Stimulated activated naive CD8-positive, alpha-beta T cell treated with anti-CD3 and anti-CD28 coated beads, Interleukin-15, amount 100 ng/mL, for 72 hours (primary cell): ENCODE results near the gene LSMEM2.
"Not testable (repeated sequence)": the region's sequence is repeated elsewhere in the genome, so short reads cannot be mapped to it uniquely, and the experiment has no call there.

ENCODE experiments used
- ATAC-seq: fragments of 150-1000 bp; cut with Tn5 transposase; 2 replicates; pipeline ENCODE4 v1.10.0; 2021; ENCODE audit warnings: mild to moderate bottlenecking, moderate library complexity
- DNase-seq, 2 donors: peaks; one replicate each; pipeline ENCODE4 v3.0.0; 2021 to 2022
- H3K27ac Mint-ChIP-seq, 2 donors: one replicate each; pipeline ENCODE4 v1.8.0; 2022; ENCODE audit warnings: mild to moderate bottlenecking in 2 of 2, mixed read lengths in 2 of 2, moderate library complexity in 2 of 2
- H3K27me3 Mint-ChIP-seq: one replicate; pipeline ENCODE4 v1.8.0; 2022; ENCODE audit warnings: mixed read lengths
- H3K4me1 Mint-ChIP-seq: one replicate; pipeline ENCODE4 v1.8.0; 2022; ENCODE audit warnings: mild to moderate bottlenecking, mixed read lengths
- H3K4me3 Mint-ChIP-seq, 2 donors: one replicate each; pipeline ENCODE4 v1.8.0; 2022; ENCODE audit warnings: mild to moderate bottlenecking in 2 of 2, mixed read lengths in 2 of 2, moderate library complexity in 1 of 2
- H3K9me3 Mint-ChIP-seq, 2 donors: one replicate each; pipeline ENCODE4 v1.8.0; 2022; ENCODE audit warnings: mixed read lengths in 2 of 2

Gene LSMEM2

DNA sequence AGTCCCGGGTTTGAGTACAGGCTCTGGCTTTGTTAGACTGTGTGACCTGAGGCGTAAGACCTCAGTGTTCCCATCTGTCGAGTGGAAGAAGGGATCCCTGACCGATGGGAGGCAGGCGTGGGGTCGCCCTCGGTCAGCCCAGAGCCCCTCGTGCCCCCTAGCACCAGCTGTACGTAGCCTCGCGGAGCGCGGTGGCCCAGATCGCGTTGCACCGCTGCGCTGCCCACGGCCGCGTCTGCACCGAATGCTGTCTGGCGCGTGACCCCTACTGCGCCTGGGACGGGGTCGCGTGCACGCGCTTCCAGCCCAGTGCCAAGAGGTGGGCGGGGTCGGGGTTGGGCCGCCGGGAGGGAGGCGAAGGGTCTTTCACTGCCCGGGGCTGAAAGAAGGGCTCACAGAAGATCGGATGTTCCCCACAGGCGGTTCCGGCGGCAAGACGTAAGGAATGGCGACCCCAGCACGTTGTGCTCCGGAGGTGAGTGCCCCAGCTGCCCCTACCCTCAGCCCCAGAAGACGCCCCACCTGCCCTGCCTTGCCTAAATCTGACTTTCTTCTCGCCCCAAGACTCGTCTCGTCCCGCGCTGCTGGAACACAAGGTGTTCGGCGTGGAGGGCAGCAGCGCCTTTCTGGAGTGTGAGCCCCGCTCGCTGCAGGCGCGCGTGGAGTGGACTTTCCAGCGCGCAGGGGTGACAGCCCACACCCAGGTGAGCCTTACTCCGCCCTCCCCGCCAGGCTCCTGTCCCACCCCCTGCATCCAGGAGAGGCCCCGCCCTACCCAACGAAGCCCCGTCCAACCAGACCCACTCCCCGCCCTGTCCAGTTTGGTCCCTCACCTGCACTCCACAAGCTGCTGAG is 3.5 kb upstream of the LSMEM2 start:
- DNase-seq (no peak), ATAC-seq (no peak)
- Mint-ChIP-seq H3K27me3 (peaks cover 70% of the 10 kb centered on the region), H3K9me3 (no peaks in the 10 kb centered on the region), H3K27ac (no peak overlapping the region), H3K4me1 (peaks cover 50% of the 10 kb centered on the region), H3K4me3 (peak overlapping the region; percentile 29 to 84)

DNA sequence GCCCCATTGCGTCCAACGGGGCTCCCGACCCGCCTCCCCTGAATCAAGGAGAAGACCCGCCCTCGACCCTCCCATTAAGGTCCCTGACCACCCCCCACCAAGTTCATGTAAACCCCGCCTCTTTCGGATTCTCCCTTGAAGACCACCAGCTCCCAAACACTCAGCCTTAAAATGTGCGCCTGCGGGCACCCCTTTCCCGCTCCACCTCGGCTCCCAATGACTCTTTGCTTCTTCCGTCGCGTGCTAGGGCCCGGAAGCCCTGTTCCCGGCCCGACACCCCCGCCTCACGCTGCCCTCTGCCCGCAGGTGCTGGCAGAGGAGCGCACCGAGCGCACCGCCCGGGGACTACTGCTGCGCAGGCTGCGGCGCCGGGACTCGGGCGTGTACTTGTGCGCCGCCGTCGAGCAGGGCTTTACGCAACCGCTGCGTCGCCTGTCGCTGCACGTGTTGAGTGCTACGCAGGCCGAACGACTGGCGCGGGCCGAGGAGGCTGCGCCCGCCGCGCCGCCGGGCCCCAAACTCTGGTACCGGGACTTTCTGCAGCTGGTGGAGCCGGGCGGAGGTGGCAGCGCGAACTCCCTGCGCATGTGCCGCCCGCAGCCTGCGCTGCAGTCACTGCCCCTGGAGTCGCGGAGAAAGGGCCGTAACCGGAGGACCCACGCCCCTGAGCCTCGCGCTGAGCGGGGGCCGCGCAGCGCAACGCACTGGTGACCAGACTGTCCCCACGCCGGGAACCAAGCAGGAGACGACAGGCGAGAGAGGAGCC is 2.7 kb upstream of the LSMEM2 start:
- peaks cover 66% of the 10 kb centered on the region for H3K27me3 Mint-ChIP-seq
- DNase-seq (peak in 1 of 2 donors; percentile 46), ATAC-seq (no peak)
- peak overlapping the region; percentile 29 to 84 for H3K4me3 Mint-ChIP-seq
- no peaks in the 10 kb centered on the region for H3K9me3 Mint-ChIP-seq
- H3K27ac Mint-ChIP-seq: no peak overlapping the region
- peaks cover 50% of the 10 kb centered on the region for H3K4me1 Mint-ChIP-seq

DNA sequence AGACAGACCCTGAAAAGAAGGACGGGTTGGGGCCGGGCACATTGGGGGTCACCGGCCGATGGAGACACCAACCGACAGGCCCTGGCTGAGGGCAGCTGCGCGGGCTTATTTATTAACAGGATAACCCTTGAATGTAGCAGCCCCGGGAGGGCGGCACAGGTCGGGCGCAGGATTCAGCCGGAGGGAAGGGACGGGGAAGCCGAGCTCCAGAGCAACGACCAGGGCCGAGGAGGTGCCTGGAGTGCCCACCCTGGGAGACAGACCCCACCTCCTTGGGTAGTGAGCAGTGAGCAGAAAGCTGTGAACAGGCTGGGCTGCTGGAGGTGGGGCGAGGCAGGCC is 2.2 kb upstream of the LSMEM2 start:
- Mint-ChIP-seq H3K4me3 (peak overlapping the region in 1 of 2 donors; percentile 84), H3K27ac (no peak overlapping the region), H3K4me1 (peaks cover 45% of the 10 kb centered on the region), H3K27me3 (peaks cover 61% of the 10 kb centered on the region), H3K9me3 (no peaks in the 10 kb centered on the region)
- no peak for DNase-seq
- ATAC-seq: no peak

DNA sequence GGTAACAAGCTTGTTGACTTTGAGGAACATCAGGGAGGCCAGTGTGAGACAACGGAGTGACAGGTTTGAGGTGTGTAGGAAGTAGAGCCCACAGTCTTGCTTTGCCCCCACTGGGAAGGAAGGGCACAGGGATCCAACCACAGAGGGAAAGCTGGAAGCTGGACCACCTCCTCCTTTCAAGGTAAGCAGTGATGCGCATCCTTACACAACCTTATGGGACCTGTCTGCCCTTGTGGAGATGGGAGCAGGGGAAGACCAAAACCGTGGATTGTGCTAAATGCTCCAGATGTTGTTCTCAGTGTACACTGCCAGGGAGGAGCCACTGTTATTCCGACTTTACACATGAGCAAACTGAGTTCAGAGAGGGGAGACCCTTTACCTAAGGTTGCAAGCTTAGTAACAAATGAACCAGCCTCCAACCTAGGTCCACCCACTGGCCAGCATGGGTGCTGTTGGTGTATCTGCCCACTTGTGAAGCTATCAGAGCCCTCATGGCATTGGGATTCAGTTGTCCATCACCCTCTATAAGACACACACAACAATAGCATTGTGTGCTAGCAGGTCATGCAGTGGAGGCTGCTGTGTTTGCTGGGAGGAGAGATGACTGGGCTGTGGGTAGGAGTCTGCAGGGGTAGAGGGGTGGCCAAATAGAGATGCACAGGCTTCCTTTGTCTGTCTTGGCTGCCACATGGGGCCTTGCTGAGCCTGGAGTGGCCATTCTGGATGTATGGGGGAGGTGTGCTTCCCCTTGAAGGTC is 586 bp upstream of the LSMEM2 start:
- ATAC-seq: peak; percentile 10
- Mint-ChIP-seq H3K27me3 (peaks cover 52% of the 10 kb centered on the region), H3K4me1 (peaks cover 30% of the 10 kb centered on the region)

DNA sequence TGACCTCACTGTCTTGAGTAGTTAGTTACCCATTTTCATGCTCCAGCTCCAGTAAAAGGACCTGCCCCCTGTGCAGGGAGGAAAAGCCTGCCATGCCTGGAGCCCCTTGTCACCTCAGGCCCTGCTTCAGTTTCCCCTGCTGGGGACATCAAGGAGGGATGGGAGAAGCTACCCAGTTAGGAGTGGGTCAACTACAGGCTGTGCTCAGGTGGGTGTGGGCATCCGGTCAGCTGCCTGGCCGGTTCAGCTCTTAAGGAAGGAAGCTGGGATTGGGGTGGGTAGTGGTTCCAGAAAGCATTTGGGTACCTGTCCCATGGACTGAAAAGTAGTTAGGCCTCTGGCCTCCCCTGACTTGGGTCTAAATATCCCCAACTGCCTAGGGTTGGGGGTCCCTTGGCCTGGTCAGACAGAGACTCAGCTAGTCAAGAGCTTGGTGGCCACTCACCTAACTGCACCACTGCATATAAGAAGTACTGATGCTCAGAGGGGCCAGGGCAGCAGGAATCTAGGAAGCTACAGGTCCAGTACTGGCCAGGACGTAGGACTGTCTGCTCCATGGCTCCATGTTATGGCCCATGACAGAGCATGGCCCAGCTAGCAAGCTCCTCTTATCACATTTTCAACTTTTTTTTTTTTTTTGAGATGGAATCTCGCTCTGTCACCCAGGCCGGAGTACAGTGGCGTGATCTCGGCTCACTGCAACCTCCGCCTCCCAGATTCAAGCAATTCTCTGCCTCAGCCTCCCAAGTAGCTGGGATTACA is 549 bp downstream of the LSMEM2 start:
- Mint-ChIP-seq H3K27me3 (peaks cover 41% of the 10 kb centered on the region), H3K9me3 (no peaks in the 10 kb centered on the region), H3K4me1 (peaks cover 21% of the 10 kb centered on the region), H3K4me3 (no peak overlapping the region), H3K27ac (no peak overlapping the region)
- no peak for DNase-seq
- no peak for ATAC-seq

More for the DNA sequence above, 586 bp upstream of the LSMEM2 start:
- no peak overlapping the region for H3K27ac Mint-ChIP-seq
- DNase-seq: no peak
- no peak overlapping the region for H3K4me3 Mint-ChIP-seq
- no peaks in the 10 kb centered on the region for H3K9me3 Mint-ChIP-seq

DNA sequence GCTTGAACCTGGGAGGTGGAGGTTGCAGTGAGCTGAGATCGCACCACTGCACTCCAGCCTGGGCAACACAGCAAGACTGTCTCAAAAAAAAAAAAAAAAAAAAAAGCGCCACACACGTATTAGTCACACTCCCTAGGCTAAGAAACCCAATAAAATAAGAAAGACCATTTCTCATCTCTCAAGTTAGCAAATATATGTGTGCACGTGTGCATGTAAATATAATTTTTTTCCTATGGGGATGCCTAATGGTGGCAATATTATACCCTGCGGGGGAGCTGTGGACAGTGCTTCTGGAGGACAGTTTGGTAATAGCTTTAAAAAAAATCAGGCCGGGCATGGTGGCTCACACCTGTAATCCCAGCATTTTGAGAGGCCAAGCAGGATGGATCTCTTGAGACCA is 5.2 kb downstream of the LSMEM2 start:
- DNase-seq, H3K4me3 Mint-ChIP-seq, H3K27ac Mint-ChIP-seq, H3K27me3 Mint-ChIP-seq, ATAC-seq, H3K9me3 Mint-ChIP-seq: not testable (repeated sequence)
- H3K4me1 Mint-ChIP-seq: peaks cover 12% of the 10 kb centered on the region

DNA sequence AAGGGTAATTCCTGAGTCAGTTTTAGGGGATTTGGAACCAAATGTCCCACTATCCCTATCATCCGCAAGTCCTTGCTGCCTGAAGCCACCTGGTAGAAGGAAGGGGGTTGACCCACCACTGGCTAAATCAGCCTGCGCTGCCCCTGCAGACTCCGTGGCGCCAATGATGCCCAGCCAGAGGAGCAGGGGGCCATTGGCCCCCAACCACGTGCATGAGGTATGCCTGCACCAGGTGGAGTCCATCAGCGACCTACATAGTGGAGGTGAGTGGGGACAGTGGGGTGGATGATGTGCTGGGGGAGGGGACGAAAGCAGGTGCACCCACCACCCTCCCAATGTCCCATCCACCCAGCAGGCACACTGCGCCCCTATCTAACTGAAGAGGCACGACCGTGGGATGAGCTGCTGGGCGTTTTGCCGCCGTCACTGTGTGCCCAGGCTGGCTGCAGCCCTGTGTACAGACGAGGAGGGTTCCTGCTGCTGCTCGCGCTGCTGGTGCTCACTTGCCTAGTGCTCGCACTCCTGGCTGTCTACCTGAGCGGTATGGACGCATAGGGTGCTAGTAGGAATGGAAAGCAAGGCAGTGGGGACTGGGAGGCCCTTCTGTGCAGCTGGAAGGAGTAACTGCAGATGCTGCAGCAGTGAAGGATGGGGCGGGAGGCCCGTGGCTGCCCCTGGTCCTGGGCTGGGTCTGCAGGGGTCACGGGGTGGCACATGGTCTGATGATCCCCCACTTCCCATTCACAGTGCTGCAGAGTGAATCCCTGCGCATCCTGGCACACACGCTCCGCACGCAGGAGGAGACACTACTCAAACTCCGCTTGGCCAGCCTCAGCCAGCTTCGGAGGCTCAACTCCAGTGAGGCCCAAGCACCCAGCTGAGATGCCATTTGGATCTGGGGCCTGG is 7.7 kb downstream of the LSMEM2 start:
- Mint-ChIP-seq H3K4me1 (peaks cover 37% of the 10 kb centered on the region), H3K27me3 (no peaks in the 10 kb centered on the region), H3K4me3 (no peak overlapping the region), H3K9me3 (no peaks in the 10 kb centered on the region), H3K27ac (no peak overlapping the region)
- ATAC-seq (peak; percentile 27), DNase-seq (no peak)

DNA sequence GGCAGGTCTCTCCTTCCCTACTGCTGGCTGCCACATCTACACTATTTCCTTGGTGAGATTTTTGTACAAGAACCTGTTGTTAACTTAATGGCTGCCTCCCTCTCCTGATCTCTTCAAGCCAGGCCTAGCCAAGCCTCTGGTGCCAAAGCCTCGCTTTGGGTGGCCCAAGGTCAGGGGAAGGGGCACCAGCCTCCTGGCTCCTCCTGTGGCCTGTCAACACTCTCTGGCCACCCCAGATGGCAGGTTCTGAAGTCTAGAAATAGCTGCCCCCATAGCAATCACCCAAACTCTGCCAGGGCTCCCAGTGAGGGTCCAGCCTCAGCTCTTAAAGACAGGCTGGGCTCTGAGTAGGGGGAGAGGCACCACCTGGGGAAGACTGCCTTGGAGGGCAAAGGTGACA is 8.4 kb downstream of the LSMEM2 start:
- Mint-ChIP-seq H3K4me3 (no peak overlapping the region), H3K9me3 (no peaks in the 10 kb centered on the region), H3K27ac (peak overlapping the region in 1 of 2 donors; percentile 91), H3K4me1 (peaks cover 37% of the 10 kb centered on the region), H3K27me3 (no peaks in the 10 kb centered on the region)
- DNase-seq (no peak), ATAC-seq (no peak)

DNA sequence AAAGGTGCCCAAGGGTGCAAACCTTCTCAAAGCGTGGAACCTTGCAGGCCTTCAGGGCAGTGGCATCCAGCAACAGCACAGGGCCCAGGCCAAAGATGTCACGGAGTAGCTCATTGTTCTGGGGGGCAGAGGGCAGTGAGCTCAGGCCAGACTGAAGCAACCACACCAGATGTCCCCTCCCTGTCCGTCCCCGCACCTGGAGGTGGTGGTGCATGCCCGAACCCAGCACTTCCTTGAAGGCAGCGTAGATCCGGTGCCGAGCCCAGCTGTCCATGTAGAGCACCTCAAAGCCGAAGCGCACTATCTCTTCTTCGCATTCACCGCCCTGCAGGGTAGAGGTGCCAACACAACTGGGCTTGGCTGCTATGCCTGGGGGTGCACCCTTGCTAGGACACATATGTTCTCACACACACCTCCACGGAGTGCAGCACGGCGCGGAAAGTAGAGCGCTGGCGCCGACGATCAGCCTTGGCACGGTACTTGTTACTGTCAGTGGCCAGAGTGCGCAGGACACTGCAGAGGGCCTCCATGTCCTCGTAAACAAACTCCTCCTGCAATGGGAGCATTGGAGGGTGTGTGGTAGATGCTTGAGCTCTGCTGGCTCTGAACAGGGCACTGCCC is 9.6 kb downstream of the LSMEM2 start:
- no peak for ATAC-seq
- Mint-ChIP-seq H3K27me3 (no peaks in the 10 kb centered on the region), H3K4me3 (no peak overlapping the region), H3K9me3 (no peaks in the 10 kb centered on the region), H3K27ac (no peak overlapping the region), H3K4me1 (peaks cover 49% of the 10 kb centered on the region)
- DNase-seq: no peak

DNA sequence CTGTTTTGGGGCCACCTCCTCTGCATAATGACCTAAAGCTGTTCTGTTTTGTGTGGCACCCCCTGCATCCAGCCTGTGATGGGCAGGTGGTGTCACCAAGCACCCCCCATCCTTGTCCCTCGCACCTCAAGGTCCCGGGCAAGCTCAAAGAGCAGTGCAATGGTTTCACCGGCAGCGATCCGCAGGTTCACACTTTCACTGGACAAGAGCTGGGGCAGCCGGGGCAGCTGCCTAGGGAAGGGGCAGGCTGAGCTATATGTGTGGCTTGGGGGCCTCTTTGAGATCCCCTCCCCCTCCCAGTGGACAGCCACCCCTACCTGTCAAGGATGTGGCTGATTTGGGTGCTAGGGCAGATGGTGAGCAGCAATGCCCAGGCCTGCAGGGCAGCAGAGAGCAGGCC is 10.2 kb downstream of the LSMEM2 start:
- no peaks in the 10 kb centered on the region for H3K9me3 Mint-ChIP-seq
- ATAC-seq (no peak), DNase-seq (no peak)
- H3K27ac Mint-ChIP-seq: no peak overlapping the region
- H3K4me3 Mint-ChIP-seq: no peak overlapping the region
- no peaks in the 10 kb centered on the region for H3K27me3 Mint-ChIP-seq
- H3K4me1 Mint-ChIP-seq: peaks cover 49% of the 10 kb centered on the region

DNA sequence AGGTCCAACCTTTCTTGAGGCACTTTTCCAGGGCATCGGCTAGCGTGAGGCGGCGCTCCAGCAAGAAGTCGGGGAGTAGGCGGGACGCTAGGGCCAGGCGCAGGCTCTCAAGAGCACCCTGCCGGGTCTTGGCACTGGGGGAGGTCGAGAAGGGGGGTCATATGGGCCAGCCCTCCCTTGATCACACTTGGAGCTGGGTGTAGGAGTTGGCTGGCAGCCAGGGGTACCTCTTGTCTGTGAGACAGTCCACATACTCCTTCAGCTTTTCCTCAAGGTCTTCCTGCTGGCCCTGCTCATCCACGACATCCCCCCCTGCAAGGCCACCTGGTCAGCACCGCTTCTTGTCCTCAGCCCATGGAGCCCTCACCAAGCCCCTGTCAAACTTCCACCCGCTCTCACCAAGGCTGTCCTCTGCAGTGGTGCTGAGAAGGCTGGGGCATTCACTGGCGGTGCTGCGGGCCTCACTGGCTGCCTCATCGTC is 11.3 kb downstream of the LSMEM2 start:
- Mint-ChIP-seq H3K9me3 (no peaks in the 10 kb centered on the region), H3K27ac (no peak overlapping the region), H3K27me3 (no peaks in the 10 kb centered on the region), H3K4me3 (peak overlapping the region in 1 of 2 donors; percentile 95), H3K4me1 (peaks cover 49% of the 10 kb centered on the region)
- ATAC-seq: no peak
- DNase-seq: no peak

DNA sequence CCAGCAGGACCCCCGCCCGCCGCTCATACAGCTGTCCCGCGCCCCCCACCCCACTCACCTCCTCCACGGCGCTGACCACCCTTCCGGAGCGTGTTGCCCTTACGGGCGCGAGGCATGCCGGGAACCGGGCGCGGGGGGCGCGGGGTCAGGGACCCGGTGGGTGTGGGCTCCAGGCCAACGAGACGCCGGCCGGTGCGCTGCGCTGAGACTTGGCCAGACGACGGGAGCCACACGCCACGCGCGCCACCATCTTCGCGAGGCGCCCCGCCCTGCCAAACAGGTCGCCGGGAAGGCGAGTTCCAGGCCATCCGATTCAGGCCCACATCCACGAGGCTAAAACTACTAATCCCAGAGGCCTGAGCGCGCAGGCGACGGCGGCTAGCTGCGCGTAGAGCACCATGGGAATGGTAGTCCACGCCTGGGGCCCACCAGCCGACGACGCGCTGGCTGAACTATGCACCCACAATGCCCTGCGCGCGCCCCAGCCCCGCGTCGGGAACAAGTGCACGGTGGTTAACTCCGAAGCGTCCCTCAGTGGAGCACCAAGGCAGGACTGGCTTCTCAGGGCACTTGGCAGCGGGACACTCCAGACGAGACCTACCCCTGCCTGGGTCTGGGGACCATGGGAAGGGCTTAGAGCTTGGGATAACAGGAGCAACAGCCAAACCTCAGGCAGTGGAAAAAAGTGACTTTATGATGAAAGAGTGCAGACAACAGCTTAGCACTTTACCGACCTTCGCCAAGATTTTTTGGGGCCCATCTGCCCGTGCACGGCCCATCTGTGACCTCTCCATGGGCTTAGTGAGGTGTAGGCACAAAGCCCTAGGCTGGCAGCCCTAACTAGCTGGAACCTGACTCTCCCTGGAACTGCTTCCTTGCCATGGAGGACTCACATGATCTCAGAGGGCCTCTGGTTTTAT is 13.5 kb downstream of the LSMEM2 start, which contains the start of gene IFRD2:
Gene IFRD2, minus strand, starts transcription at position 271 of the 920 bp plus-strand sequence. Its CDS starts 155 bp downstream, at position 116.
- DNase-seq (peak; percentile 94 to 97), ATAC-seq (peak; percentile 98)
- H3K27me3 Mint-ChIP-seq: no peaks in the 10 kb centered on the region
- H3K4me1 Mint-ChIP-seq: peaks cover 57% of the 10 kb centered on the region
- H3K9me3 Mint-ChIP-seq: no peaks in the 10 kb centered on the region
- H3K4me3 Mint-ChIP-seq: peak within 1 kb of the TSS; percentile 95 to 99
- H3K27ac Mint-ChIP-seq: peak within 1 kb of the TSS; percentile 98
